Parathyroid adenoma (tissue), 2 donors: Measurements from ENCODE around the gene IFITM5.

ENCODE experiments used
- H2AFZ ChIP-seq: fragments of 300-600 bp; sonication (generic); one replicate; pipeline ENCODE4 v1.7.0; 2017; ENCODE audit warnings: antibody characterized with exemption, mild to moderate bottlenecking
- H3K27ac ChIP-seq: fragments of 300-600 bp; sonication (generic); one replicate; pipeline ENCODE4 v1.7.0; 2017
- H3K27me3 ChIP-seq: fragments of 300-600 bp; sonication (generic); one replicate; pipeline ENCODE4 v1.7.0; 2017; ENCODE audit warnings: low read length; ENCODE audit not compliant: control insufficient read depth, insufficient read depth
- H3K36me3 ChIP-seq: fragments of 300-600 bp; sonication (generic); one replicate; pipeline ENCODE4 v1.7.0; 2017; ENCODE audit warnings: low read length; ENCODE audit not compliant: control insufficient read depth, insufficient read depth
- H3K4me1 ChIP-seq: fragments of 300-600 bp; sonication (generic); one replicate; pipeline ENCODE4 v1.7.0; 2017; ENCODE audit warnings: control low read depth
- H3K4me2 ChIP-seq: fragments of 300-600 bp; sonication (generic); one replicate; pipeline ENCODE4 v1.7.0; 2017; ENCODE audit warnings: low read length
- H3K4me3 ChIP-seq: fragments of 300-600 bp; sonication (generic); one replicate; pipeline ENCODE4 v1.7.0; 2017; ENCODE audit warnings: low read depth, low read length
- H3K79me2 ChIP-seq: fragments of 300-600 bp; sonication (generic); one replicate; pipeline ENCODE4 v1.7.0; 2017; ENCODE audit warnings: control low read depth
- H3K9ac ChIP-seq: fragments of 300-600 bp; sonication (generic); one replicate; pipeline ENCODE4 v1.7.0; 2017; ENCODE audit warnings: mild to moderate bottlenecking
- H3K9me3 ChIP-seq: fragments of 300-600 bp; sonication (generic); one replicate; pipeline ENCODE4 v1.7.0; 2017; ENCODE audit warnings: low read length; ENCODE audit not compliant: control insufficient read depth
- TF ChIP-seq, protein P1 (sequence below): fragments of 300-600 bp; sonication (generic); IDR thresholded peaks from one replicate; pipeline ENCODE4 v1.7.0; 2017; ENCODE audit warnings: antibody characterized with exemption, mild to moderate bottlenecking
- donor health status: primary hyperparathyroidism.

Gene IFITM5

GRCh38 chr11:279040-279965 is 20.0 kb downstream of the IFITM5 start:
- Histone ChIP-seq H3K36me3 (no peaks in the 10 kb centered on the region), H3K9me3 (no peaks in the 10 kb centered on the region), H3K79me2 (no peaks in the 10 kb centered on the region), H2AFZ (no peak overlapping the region), H3K9ac (no peak overlapping the region), H3K27ac (no peak overlapping the region), H3K4me2 (no peak overlapping the region), H3K4me1 (no peaks in the 10 kb centered on the region), H3K4me3 (no peak overlapping the region), H3K27me3 (no peaks in the 10 kb centered on the region)
- TF ChIP-seq, protein P1, sequence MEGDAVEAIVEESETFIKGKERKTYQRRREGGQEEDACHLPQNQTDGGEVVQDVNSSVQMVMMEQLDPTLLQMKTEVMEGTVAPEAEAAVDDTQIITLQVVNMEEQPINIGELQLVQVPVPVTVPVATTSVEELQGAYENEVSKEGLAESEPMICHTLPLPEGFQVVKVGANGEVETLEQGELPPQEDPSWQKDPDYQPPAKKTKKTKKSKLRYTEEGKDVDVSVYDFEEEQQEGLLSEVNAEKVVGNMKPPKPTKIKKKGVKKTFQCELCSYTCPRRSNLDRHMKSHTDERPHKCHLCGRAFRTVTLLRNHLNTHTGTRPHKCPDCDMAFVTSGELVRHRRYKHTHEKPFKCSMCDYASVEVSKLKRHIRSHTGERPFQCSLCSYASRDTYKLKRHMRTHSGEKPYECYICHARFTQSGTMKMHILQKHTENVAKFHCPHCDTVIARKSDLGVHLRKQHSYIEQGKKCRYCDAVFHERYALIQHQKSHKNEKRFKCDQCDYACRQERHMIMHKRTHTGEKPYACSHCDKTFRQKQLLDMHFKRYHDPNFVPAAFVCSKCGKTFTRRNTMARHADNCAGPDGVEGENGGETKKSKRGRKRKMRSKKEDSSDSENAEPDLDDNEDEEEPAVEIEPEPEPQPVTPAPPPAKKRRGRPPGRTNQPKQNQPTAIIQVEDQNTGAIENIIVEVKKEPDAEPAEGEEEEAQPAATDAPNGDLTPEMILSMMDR = no peak

GRCh38 chr11:278001-278951 is 21.1 kb downstream of the IFITM5 start, which contains the start of gene NLRP6:
NLRP6 (plus strand) TSS chr11:278407; CDS start chr11:278570, 163 bp downstream.
- Histone ChIP-seq H3K27me3 (no peaks in the 10 kb centered on the region), H3K4me2 (no peak within 1 kb of the TSS), H3K36me3 (no peaks in the 10 kb centered on the region), H3K4me3 (no peak within 1 kb of the TSS), H3K79me2 (no peaks in the 10 kb centered on the region), H3K9ac (no peak within 1 kb of the TSS), H3K27ac (no peak within 1 kb of the TSS), H3K9me3 (no peaks in the 10 kb centered on the region), H2AFZ (no peak within 1 kb of the TSS), H3K4me1 (no peaks in the 10 kb centered on the region)
- TF ChIP-seq, protein P1 = no peak

DNA sequence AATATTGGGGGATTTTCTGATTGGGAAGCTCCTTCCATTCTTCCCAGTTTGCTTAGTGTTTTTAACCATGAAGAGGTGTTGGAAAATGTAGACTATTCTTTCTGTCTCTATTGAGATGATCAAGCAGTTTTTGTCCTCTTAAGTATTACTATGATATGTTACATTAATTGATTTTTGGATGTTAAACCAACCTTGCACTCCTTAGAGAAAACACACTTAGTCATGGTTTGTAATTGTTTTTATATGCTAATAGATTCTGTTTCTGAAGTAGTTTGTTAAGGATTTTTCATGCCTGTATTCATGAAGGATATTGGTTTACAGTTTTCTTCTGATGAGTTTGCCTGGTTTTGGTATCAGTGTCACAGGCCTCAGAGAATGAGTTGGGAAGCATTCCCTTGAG is 23.1 kb downstream of the IFITM5 start:
- H3K4me2 ChIP-seq = no peak overlapping the region
- no peaks in the 10 kb centered on the region for H3K4me1 ChIP-seq
- H3K36me3 ChIP-seq = no peaks in the 10 kb centered on the region
- H3K79me2 ChIP-seq = no peaks in the 10 kb centered on the region
- no peak overlapping the region for H3K27ac ChIP-seq
- TF ChIP-seq, protein P1 = no peak
- H3K9me3 ChIP-seq = no peaks in the 10 kb centered on the region
- no peaks in the 10 kb centered on the region for H3K27me3 ChIP-seq
- no peak overlapping the region for H3K4me3 ChIP-seq
- no peak overlapping the region for H2AFZ ChIP-seq
- H3K9ac ChIP-seq = no peak overlapping the region

DNA sequence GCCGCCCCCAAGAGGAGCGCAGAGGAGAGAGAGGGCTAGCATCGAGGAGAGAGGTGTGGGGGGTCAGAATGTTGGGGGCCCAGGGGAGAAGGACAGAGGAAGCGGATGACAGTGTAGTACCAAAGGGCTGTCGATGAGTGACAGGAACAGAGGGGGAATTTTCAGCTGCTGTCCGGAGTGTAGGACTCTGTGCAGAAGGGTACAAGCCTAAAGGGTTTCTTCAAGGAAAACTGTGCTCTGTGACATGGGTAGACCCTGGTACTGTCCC is 26.5 kb downstream of the IFITM5 start:
- TF ChIP-seq, protein P1 = no peak
- no peak overlapping the region for H2AFZ ChIP-seq
- H3K79me2 ChIP-seq = no peaks in the 10 kb centered on the region
- no peaks in the 10 kb centered on the region for H3K4me1 ChIP-seq
- no peak overlapping the region for H3K4me3 ChIP-seq
- H3K36me3 ChIP-seq = no peaks in the 10 kb centered on the region
- H3K27ac ChIP-seq = no peak overlapping the region
- no peak overlapping the region for H3K4me2 ChIP-seq
- H3K27me3 ChIP-seq = no peaks in the 10 kb centered on the region
- no peaks in the 10 kb centered on the region for H3K9me3 ChIP-seq
- no peak overlapping the region for H3K9ac ChIP-seq
